A549 (cell line): ENCODE results near the gene NPPA. TPM values are rescaled to one million over a fixed set of nuclear protein-coding genes. Genes with fewer than 3 reads are reported as not detected.

ENCODE experiments used
- ATAC-seq, 2 experiments: fragments of 200-7000 bp in 1 of 2; fragments of >200 bp in 1 of 2; cut with Nextera tagmentation in 1 of 2; cut with Tn5 transposase in 1 of 2; 3 replicates each; pipeline versions ENCODE4 v1.8.0 to v1.9.1; 2018 to 2020; ENCODE audit warnings: mild to moderate bottlenecking in 1 of 2, moderate library complexity in 1 of 2
- CTCF ChIA-PET: fragments of 300-600 bp; sonication (Branson Sonifier 250); formaldehyde crosslinking; extraction: SDS; loops from one replicate; lab custom pipeline; 2021; ENCODE audit warnings: antibody characterized with exemption, inconsistent platforms; lab: Yijun Ruan, JAX
- POLR2A ChIA-PET: fragments of 350-600 bp; formaldehyde crosslinking; extraction: SDS; loops from one replicate; lab custom pipeline; 2021; ENCODE audit warnings: antibody characterized with exemption, inconsistent platforms; lab: Yijun Ruan, JAX
- DNase-seq, 2 experiments: peaks; one replicate each; pipeline versions ENCODE4 v3.0.0 to v3.0.0-alpha.2; 2011 to 2016; ENCODE audit warnings: low read depth in 1 of 2, low spot score in 1 of 2
- FAIRE-seq: peaks from 2 replicates; lab custom pipeline; 2011; peaks lifted over from hg19 to GRCh38; lab: Jason Lieb, UNC
- H3K27ac ChIP-seq, 2 experiments: fragments of >200 bp; sonication (Bioruptor Twin); formaldehyde crosslinking; 3 replicates each; pipeline ENCODE4 v1.5.1; 2016 to 2017
- H3K4me1 ChIP-seq: fragments of >200 bp; sonication (Bioruptor Twin); formaldehyde crosslinking; 3 replicates; pipeline ENCODE4 v1.6.1; 2016
- H3K4me2 ChIP-seq: fragments of >200 bp; sonication (Bioruptor Twin); formaldehyde crosslinking; 3 replicates; pipeline ENCODE4 v1.6.1; 2016
- H3K4me3 ChIP-seq: fragments of >200 bp; sonication (Bioruptor Twin); formaldehyde crosslinking; 3 replicates; pipeline ENCODE4 v1.5.1; 2016
- H3K9me3 ChIP-seq: fragments of >200 bp; sonication (Bioruptor Twin); formaldehyde crosslinking; 3 replicates; pipeline ENCODE4 v1.6.1; 2016
- CBX8 ChIP-seq: fragments of 200-600 bp; sonication (generic); IDR thresholded peaks from 2 replicates; pipeline ENCODE4 v1.6.1; 2016
- CHD2 ChIP-seq: fragments of 150-350 bp; IDR thresholded peaks from 2 replicates; pipeline ENCODE4 v1.6.1; 2014; ENCODE audit warnings: low read length; ENCODE audit not compliant: partially characterized antibody
- CHD4 ChIP-seq: fragments of 200-600 bp; sonication (generic); IDR thresholded peaks from 2 replicates; pipeline ENCODE4 v1.6.1; 2016; ENCODE audit warnings: antibody characterized with exemption, mild to moderate bottlenecking, borderline replicate concordance
- EHF ChIP-seq: fragments of 250-450 bp; sonication (Bioruptor Pico); IDR thresholded peaks from 2 replicates; pipeline ENCODE4 v1.5.0; 2020; ENCODE audit warnings: mild to moderate bottlenecking
- ESRRA ChIP-seq: fragments of 150-350 bp; IDR thresholded peaks from 2 replicates; pipeline ENCODE4 v1.6.1; 2014; ENCODE audit warnings: mild to moderate bottlenecking, low read length, borderline replicate concordance
- HEYL ChIP-seq: fragments of 250-450 bp; sonication (Bioruptor Pico); IDR thresholded peaks from 2 replicates; pipeline ENCODE4 v1.8.0; 2021; ENCODE audit warnings: mild to moderate bottlenecking, moderate library complexity
- HOXB13 ChIP-seq: fragments of 250-450 bp; sonication (Bioruptor Pico); IDR thresholded peaks from 2 replicates; pipeline ENCODE4 v1.5.0; 2020; ENCODE audit warnings: low read depth, mild to moderate bottlenecking, moderate library complexity
- HOXB5 ChIP-seq: fragments of 250-450 bp; sonication (Bioruptor Pico); IDR thresholded peaks from 2 replicates; pipeline ENCODE4 v1.5.0; 2020; ENCODE audit warnings: mild to moderate bottlenecking, moderate library complexity
- JUNB ChIP-seq: fragments of >200 bp; sonication (Bioruptor Twin); formaldehyde crosslinking; IDR thresholded peaks from 2 replicates; pipeline ENCODE4 v1.6.1; 2016
- KDM1A ChIP-seq: fragments of 200-600 bp; sonication (generic); IDR thresholded peaks from 2 replicates; pipeline ENCODE4 v1.6.1; 2016; ENCODE audit warnings: low read depth, mild to moderate bottlenecking
- MAFK ChIP-seq: fragments of 450-650 bp; IDR thresholded peaks from 2 replicates; pipeline ENCODE4 v1.6.1; 2014; ENCODE audit not compliant: partially characterized antibody
- MAZ ChIP-seq: fragments of 150-350 bp; IDR thresholded peaks from 2 replicates; pipeline ENCODE4 v1.6.1; 2014; ENCODE audit warnings: antibody characterized with exemption, low read depth, low read length, borderline replicate concordance
- MYC ChIP-seq: IDR thresholded peaks from 2 replicates; pipeline ENCODE4 v1.6.1; 2012; ENCODE audit warnings: mild to moderate bottlenecking, inconsistent platforms, low read length, improper control_type of control experiment, borderline replicate concordance
- PHF8 ChIP-seq: fragments of 200-600 bp; sonication (generic); IDR thresholded peaks from 2 replicates; pipeline ENCODE4 v1.6.1; 2016; ENCODE audit warnings: low read depth, mild to moderate bottlenecking, antibody characterized with exemption, moderate library complexity, borderline replicate concordance
- POLR2A ChIP-seq: IDR thresholded peaks from 2 replicates; pipeline ENCODE4 v1.6.1; 2012; ENCODE audit warnings: mild to moderate bottlenecking, low read length
- RFX5 ChIP-seq: fragments of 450-650 bp; IDR thresholded peaks from 2 replicates; pipeline ENCODE4 v1.7.1; 2014; ENCODE audit warnings: antibody characterized with exemption, mild to moderate bottlenecking, moderate library complexity
- SREBF2 ChIP-seq: fragments of 450-650 bp; IDR thresholded peaks from 2 replicates; pipeline ENCODE4 v1.6.1; 2014; ENCODE audit warnings: mild to moderate bottlenecking, moderate library complexity
- TFCP2L1 ChIP-seq: fragments of 250-450 bp; sonication (Bioruptor Pico); IDR thresholded peaks from 2 replicates; pipeline ENCODE4 v1.5.0; 2021; ENCODE audit warnings: mild to moderate bottlenecking
- TP53 ChIP-seq: fragments of 250-450 bp; sonication (Bioruptor Pico); IDR thresholded peaks from 2 replicates; pipeline ENCODE4 v1.5.0; 2021; ENCODE audit warnings: mild to moderate bottlenecking, moderate library complexity
- WGBS: methylation state at CpG from one replicate; pipeline ENCODE4 v1.1.6; 2017; ENCODE audit errors: missing lambda C conversion rate; 5-methylcytosine and 5-hydroxymethylcytosine counted together
- polyA plus RNA-seq, 4 experiments: library from polyadenylated mRNA; depleted of rRNA in 3 of 4; stranded (reverse); fragments of >200 nt; fragmentation: RNase III in 1 of 4; extraction: RNeasy Plus Mini Kit Qiagen cat#74134 plus additional on column Dnase treatment in 1 of 4; gene quantifications; 2 replicates in 3 of 4; 3 replicates in 1 of 4; pipeline ENCODE4 v1.2.3, GENCODE V29; 2011 to 2017
- small RNA-seq, 6 experiments: library from RNA; depleted of rRNA; stranded (forward); fragments of <200 nt; gene quantifications; one replicate each; pipeline ENCODE3, GENCODE V24; 2012
- TF ChIP-seq, protein P1 (sequence below): IDR thresholded peaks from 2 replicates; pipeline ENCODE4 v1.6.1; 2012; ENCODE audit warnings: low read depth, borderline replicate concordance
- TF ChIP-seq, protein P2 (sequence below): IDR thresholded peaks from 2 replicates; pipeline ENCODE4 v1.6.1; 2012

The NPPA gene
- polyA plus RNA-seq, 2 of the 4 experiments (the other 2 are of a cell fraction) = not detected

DNA sequence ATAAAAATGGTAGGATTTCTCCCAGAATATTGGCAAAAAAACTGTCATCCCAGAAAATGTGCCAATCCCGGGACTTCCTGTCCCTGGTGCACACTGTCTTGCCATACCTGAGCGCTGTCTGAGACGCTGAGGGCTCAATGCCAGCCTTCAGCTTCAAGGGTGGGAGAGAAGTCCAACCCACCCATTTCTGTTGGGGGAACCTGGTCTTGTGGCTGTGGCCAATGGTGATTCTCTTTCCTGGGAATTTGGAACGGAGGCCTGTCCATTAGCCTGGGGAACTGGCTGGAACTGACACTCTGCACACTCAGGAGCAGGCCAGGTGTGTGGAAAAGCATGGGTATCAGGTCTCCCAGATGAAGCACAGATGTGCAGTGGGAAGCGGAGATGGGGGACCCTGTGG is 48.5 kb downstream of the NPPA start (continued):
- TF ChIP-seq, protein P1, sequence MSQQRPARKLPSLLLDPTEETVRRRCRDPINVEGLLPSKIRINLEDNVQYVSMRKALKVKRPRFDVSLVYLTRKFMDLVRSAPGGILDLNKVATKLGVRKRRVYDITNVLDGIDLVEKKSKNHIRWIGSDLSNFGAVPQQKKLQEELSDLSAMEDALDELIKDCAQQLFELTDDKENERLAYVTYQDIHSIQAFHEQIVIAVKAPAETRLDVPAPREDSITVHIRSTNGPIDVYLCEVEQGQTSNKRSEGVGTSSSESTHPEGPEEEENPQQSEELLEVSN = no peak
- TF ChIP-seq, protein P2, sequence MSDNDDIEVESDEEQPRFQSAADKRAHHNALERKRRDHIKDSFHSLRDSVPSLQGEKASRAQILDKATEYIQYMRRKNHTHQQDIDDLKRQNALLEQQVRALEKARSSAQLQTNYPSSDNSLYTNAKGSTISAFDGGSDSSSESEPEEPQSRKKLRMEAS = no peak
- no peak for TF ChIP-seq HOXB5
- TF ChIP-seq KDM1A = no peak
- no peak for TF ChIP-seq SREBF2
- no peak for TF ChIP-seq CHD2
- TF ChIP-seq JUNB = no peak
- no peak for TF ChIP-seq POLR2A
- TF ChIP-seq MYC = no peak

DNA sequence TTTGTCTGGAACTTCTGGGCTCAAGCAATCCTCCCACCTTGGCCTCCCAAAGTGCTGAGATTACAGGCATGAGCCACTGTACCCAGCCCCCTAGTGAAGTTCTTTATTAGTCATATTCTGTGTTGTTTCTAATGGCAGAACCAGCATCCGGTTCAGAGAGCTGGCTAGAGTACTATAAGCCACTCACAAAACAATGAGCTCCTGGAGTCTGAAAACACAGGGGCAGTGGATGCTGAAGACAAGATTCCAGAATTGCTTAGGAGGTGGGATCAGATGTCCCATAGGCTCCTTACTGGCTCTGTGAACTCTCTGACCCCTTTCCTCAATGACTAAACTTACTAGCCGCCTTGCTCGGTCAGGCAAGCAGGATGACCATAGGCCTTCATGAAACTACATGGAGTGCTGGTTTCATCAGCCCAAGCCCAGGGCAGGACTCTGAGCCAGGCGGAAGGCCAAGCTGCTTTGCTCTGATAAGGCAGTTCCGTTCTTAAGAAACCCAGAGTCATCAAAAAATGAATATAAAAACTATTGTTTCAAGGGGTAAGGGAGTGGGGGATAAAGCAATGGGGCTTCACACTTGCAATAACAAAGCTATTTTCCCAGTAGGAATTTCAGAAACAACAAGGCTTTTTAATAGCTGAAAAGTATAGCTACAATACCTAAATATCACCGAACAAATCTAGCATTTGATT is 49.9 kb downstream of the NPPA start:
- no peak for ATAC-seq
- Histone ChIP-seq H3K4me3 (no peak overlapping the region), H3K9me3 (no peaks in the 10 kb centered on the region), H3K4me1 (no peaks in the 10 kb centered on the region), H3K4me2 (no peak overlapping the region), H3K27ac (no peak overlapping the region)
- TF ChIP-seq MAFK (peak; percentile 36), EHF (CRISPR knock-in tag) (no peak)
- 94% methylated on average over 6 of the region's 6 CpGs for WGBS
- CTCF ChIA-PET = interaction anchor here (1.4 to 1.6 kb wide), 2 partner anchors 12 to 169 kb away, joined by 3 to 7 read pairs; no protein-coding TSS in a partner anchor
- no peak for FAIRE-seq
- no peak for DNase-seq
- POLR2A ChIA-PET = interaction anchor here (0.5 to 1.2 kb wide), 2 partner anchors 10 to 817 kb away, joined by 4 read pairs; no protein-coding TSS in a partner anchor

DNA sequence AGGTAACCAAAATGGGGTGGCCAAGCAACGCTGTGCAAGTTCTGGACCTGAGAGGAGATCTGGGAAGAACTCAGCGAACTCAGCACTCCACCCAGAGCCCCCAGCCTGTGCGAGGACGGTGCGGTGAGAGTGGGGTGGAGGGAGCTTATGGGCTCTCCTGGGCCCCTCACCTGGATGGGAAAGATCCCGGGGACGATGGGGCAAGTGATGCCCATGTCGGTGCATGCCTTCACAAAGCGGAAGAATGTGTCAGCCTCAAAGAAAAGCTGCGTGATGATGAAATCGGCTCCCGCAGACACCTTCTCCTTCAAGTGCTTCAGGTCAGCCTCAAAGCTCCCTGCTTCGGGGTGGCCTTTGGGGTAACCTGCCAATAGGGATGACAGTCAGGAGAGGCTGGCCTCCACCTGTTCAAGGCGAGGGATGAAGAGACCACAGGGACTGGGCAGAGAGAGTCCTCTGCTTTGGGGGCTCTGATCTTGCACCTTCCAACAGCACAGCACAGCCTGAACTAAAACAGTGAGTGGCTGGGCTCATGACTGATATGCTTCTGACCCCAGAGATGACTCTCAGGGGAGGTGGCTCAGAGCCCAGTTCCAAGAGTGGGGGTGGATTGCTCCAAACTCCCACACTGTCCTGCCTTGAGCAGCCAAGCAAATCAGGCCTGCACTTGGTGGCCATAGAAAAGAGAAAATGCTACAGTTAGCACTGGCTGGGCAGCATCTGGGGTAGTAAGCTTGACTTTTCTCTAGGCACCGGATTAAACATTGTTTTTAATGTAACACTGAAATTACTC is 51.4 kb downstream of the NPPA start:
- Histone ChIP-seq H3K4me3 (no peak overlapping the region), H3K4me1 (peaks cover 4% of the 10 kb centered on the region), H3K4me2 (no peak overlapping the region), H3K27ac (no peak overlapping the region), H3K9me3 (no peaks in the 10 kb centered on the region)
- POLR2A ChIA-PET = no interaction called here
- no peak for FAIRE-seq
- WGBS = 93% methylated on average over 15 of the region's 15 CpGs
- CTCF ChIA-PET = interaction anchor here (2.7 kb wide), 1 partner anchor 10 kb away, joined by 15 read pairs; no protein-coding TSS in a partner anchor
- no peak for ATAC-seq
- no peak for DNase-seq
- no peak for TF ChIP-seq MAFK
- TF ChIP-seq, protein P2 = no peak
- TF ChIP-seq TFCP2L1 (CRISPR knock-in tag) = no peak
- TF ChIP-seq HOXB13 (CRISPR knock-in tag) = no peak
- no peak for TF ChIP-seq ESRRA
- TF ChIP-seq TP53 (CRISPR knock-in tag) = no peak
- TF ChIP-seq POLR2A = no peak
- no peak for TF ChIP-seq MAZ
- no peak for TF ChIP-seq PHF8
- no peak for TF ChIP-seq CBX8
- no peak for TF ChIP-seq HEYL (CRISPR knock-in tag)
- TF ChIP-seq RFX5 = no peak
- TF ChIP-seq CHD4 = no peak

Small RNA genes within 50 kb of the gene (small RNA-seq; reads per million reads assigned to genes)
- 0 reads per million in 6 experiments for gene RF02156
- 0 reads per million in 6 experiments for gene RF02157
- 0 reads per million in 6 experiments for gene RF02158

Other genes with a start within 250 kb of the NPPA start
- gene FBXO2, start 193.4 kb downstream of the NPPA start, polyA plus RNA-seq (2011; rRNA removed) = 5.8 and 8.5 TPM in 2 replicates
- 14.3 to 35.2 TPM (median 31.2 TPM) in 3 replicates for gene FBXO2, start 193.4 kb downstream of the NPPA start, polyA plus RNA-seq (2017; fragmentation: RNase III; extraction: RNeasy Plus Mini Kit Qiagen cat#74134 plus additional on column Dnase treatment)
- gene FBXO44, start 192.9 kb downstream of the NPPA start, polyA plus RNA-seq (2011; rRNA removed) = 10.3 and 10.4 TPM in 2 replicates
- 21.7 to 27.3 TPM (median 26.9 TPM) in 3 replicates for gene FBXO44, start 192.9 kb downstream of the NPPA start, polyA plus RNA-seq (2017; fragmentation: RNase III; extraction: RNeasy Plus Mini Kit Qiagen cat#74134 plus additional on column Dnase treatment)
- gene FBXO6, start 183.6 kb downstream of the NPPA start, polyA plus RNA-seq (2011; rRNA removed) = 7.7 and 8.5 TPM in 2 replicates
- 4.8 to 5.5 TPM (median 5.4 TPM) in 3 replicates for gene FBXO6, start 183.6 kb downstream of the NPPA start, polyA plus RNA-seq (2017; fragmentation: RNase III; extraction: RNeasy Plus Mini Kit Qiagen cat#74134 plus additional on column Dnase treatment)
- gene MAD2L2, start 166.6 kb downstream of the NPPA start, polyA plus RNA-seq (2011; rRNA removed) = 32.5 and 35.4 TPM in 2 replicates
- gene MAD2L2, start 166.6 kb downstream of the NPPA start, polyA plus RNA-seq (2017; fragmentation: RNase III; extraction: RNeasy Plus Mini Kit Qiagen cat#74134 plus additional on column Dnase treatment) = 30.6 to 31.7 TPM (median 31.2 TPM) in 3 replicates
- gene DRAXIN, start 156.1 kb downstream of the NPPA start, polyA plus RNA-seq (2011; rRNA removed) = 0.03 and 0.04 TPM in 2 replicates
- gene DRAXIN, start 156.1 kb downstream of the NPPA start, polyA plus RNA-seq (2017; fragmentation: RNase III; extraction: RNeasy Plus Mini Kit Qiagen cat#74134 plus additional on column Dnase treatment) = 0.03 to 0.08 TPM in 2 of 3 replicates, not detected in the other
- 26.9 and 32.1 TPM in 2 replicates for gene AGTRAP, start 111.6 kb downstream of the NPPA start, polyA plus RNA-seq (2011; rRNA removed)
- gene AGTRAP, start 111.6 kb downstream of the NPPA start, polyA plus RNA-seq (2017; fragmentation: RNase III; extraction: RNeasy Plus Mini Kit Qiagen cat#74134 plus additional on column Dnase treatment) = 56.5 to 57.5 TPM (median 57.5 TPM) in 3 replicates
- not detected in 2 replicates for gene C1orf167, start 85.6 kb downstream of the NPPA start, polyA plus RNA-seq (2011; rRNA removed)
- not detected in 3 replicates for gene C1orf167, start 85.6 kb downstream of the NPPA start, polyA plus RNA-seq (2017; fragmentation: RNase III; extraction: RNeasy Plus Mini Kit Qiagen cat#74134 plus additional on column Dnase treatment)
- 4.5 and 5.0 TPM in 2 replicates for gene MTHFR, start 41.8 kb downstream of the NPPA start, polyA plus RNA-seq (2011; rRNA removed)
- 4.1 to 5.3 TPM (median 5.2 TPM) in 3 replicates for gene MTHFR, start 41.8 kb downstream of the NPPA start, polyA plus RNA-seq (2017; fragmentation: RNase III; extraction: RNeasy Plus Mini Kit Qiagen cat#74134 plus additional on column Dnase treatment)
- 5.7 and 8.2 TPM in 2 replicates for gene CLCN6, start 41.6 kb downstream of the NPPA start, polyA plus RNA-seq (2011; rRNA removed)
- 6.1 to 9.0 TPM (median 8.9 TPM) in 3 replicates for gene CLCN6, start 41.6 kb downstream of the NPPA start, polyA plus RNA-seq (2017; fragmentation: RNase III; extraction: RNeasy Plus Mini Kit Qiagen cat#74134 plus additional on column Dnase treatment)
- not detected in 2 replicates for gene NPPB, start 11.2 kb upstream of the NPPA start, polyA plus RNA-seq (2011; rRNA removed)
- 0.18 to 0.20 TPM in 2 of 3 replicates, not detected in the other for gene NPPB, start 11.2 kb upstream of the NPPA start, polyA plus RNA-seq (2017; fragmentation: RNase III; extraction: RNeasy Plus Mini Kit Qiagen cat#74134 plus additional on column Dnase treatment)
- 23.0 and 26.1 TPM in 2 replicates for gene KIAA2013, start 78.6 kb upstream of the NPPA start, polyA plus RNA-seq (2011; rRNA removed)
- gene KIAA2013, start 78.6 kb upstream of the NPPA start, polyA plus RNA-seq (2017; fragmentation: RNase III; extraction: RNeasy Plus Mini Kit Qiagen cat#74134 plus additional on column Dnase treatment) = 22.3 to 23.5 TPM (median 23.3 TPM) in 3 replicates
- gene PLOD1, start 86.9 kb upstream of the NPPA start, polyA plus RNA-seq (2011; rRNA removed) = 53.8 and 66.7 TPM in 2 replicates
- 78.6 to 85.2 TPM (median 83.9 TPM) in 3 replicates for gene PLOD1, start 86.9 kb upstream of the NPPA start, polyA plus RNA-seq (2017; fragmentation: RNase III; extraction: RNeasy Plus Mini Kit Qiagen cat#74134 plus additional on column Dnase treatment)
- gene MFN2, start 132.7 kb upstream of the NPPA start, polyA plus RNA-seq (2011; rRNA removed) = 34.7 and 40.3 TPM in 2 replicates
- gene MFN2, start 132.7 kb upstream of the NPPA start, polyA plus RNA-seq (2017; fragmentation: RNase III; extraction: RNeasy Plus Mini Kit Qiagen cat#74134 plus additional on column Dnase treatment) = 35.7 to 36.8 TPM (median 35.9 TPM) in 3 replicates
- 7.1 and 8.5 TPM in 2 replicates for gene MIIP, start 171.7 kb upstream of the NPPA start, polyA plus RNA-seq (2011; rRNA removed)
- gene MIIP, start 171.7 kb upstream of the NPPA start, polyA plus RNA-seq (2017; fragmentation: RNase III; extraction: RNeasy Plus Mini Kit Qiagen cat#74134 plus additional on column Dnase treatment) = 11.1 to 14.2 TPM (median 13.9 TPM) in 3 replicates
- 0.05 TPM in 2 replicates for gene TNFRSF8, start 215.5 kb upstream of the NPPA start, polyA plus RNA-seq (2011; rRNA removed)
- 0.04 TPM in 1 of 3 replicates, not detected in the others for gene TNFRSF8, start 215.5 kb upstream of the NPPA start, polyA plus RNA-seq (2017; fragmentation: RNase III; extraction: RNeasy Plus Mini Kit Qiagen cat#74134 plus additional on column Dnase treatment)